GM20000 (cell line): ENCODE data around the gene CPTP.

ENCODE experiments used
- DNase-seq: peaks from one replicate; pipeline ENCODE4 v3.0.0; 2012; ENCODE audit warnings: low spot score
- CTCF ChIP-seq: IDR thresholded peaks from 2 replicates; pipeline ENCODE4 v1.5.1; 2012; ENCODE audit warnings: mild to moderate bottlenecking, control low read depth; ENCODE audit errors: extremely low read depth, missing control alignments

CPTP gene

GRCh38 chr1:1308756-1309250, 15.8 kb upstream of the CPTP start:
- TF ChIP-seq CTCF = no peak

GRCh38 chr1:1309251-1310108, 15.1 kb upstream of the CPTP start:
- DNase-seq = no peak
- no peak for TF ChIP-seq CTCF

More at GRCh38 chr1:1308756-1309250, 15.8 kb upstream of the CPTP start:
- peak; percentile 67 for DNase-seq

GRCh38 chr1:1310109-1310385, 14.6 kb upstream of the CPTP start:
- DNase-seq = no peak
- TF ChIP-seq CTCF = no peak

- TF ChIP-seq CTCF = no peak
- DNase-seq = no peak
These were observed 14.0 kb upstream of the CPTP start for GRCh38 chr1:1310476-1311053.

GRCh38 chr1:1311107-1312104, 13.2 kb upstream of the CPTP start:
- no peak for TF ChIP-seq CTCF
- DNase-seq = no peak

GRCh38 chr1:1312450-1313314, 11.9 kb upstream of the CPTP start:
- no peak for DNase-seq
- no peak for TF ChIP-seq CTCF
